Naive thymus-derived CD4-positive, alpha-beta T cell (primary cell): ENCODE data around the gene LARP6. TPM values are rescaled to one million over a fixed set of nuclear protein-coding genes. Genes with fewer than 3 reads are reported as not detected.
"Not testable (repeated sequence)": the region's sequence is repeated elsewhere in the genome, so short reads cannot be mapped to it uniquely, and the experiment has no call there.

Source experiments
- ATAC-seq: fragments of 150-1000 bp; cut with Tn5 transposase; 2 replicates; pipeline ENCODE4 v1.10.0; 2021; ENCODE audit warnings: mild to moderate bottlenecking, moderate library complexity
- CTCF ChIA-PET: fragments of 350-600 bp; sonication (Branson Sonifier 250); formaldehyde crosslinking; loops from one replicate; lab custom pipeline; 2021; ENCODE audit warnings: antibody characterized with exemption; lab: Charles Lee
- POLR2A ChIA-PET: fragments of 350-600 bp; sonication (Branson Sonifier 250); formaldehyde crosslinking; loops from one replicate; lab custom pipeline; 2021; ENCODE audit warnings: antibody characterized with exemption, inconsistent platforms; lab: Charles Lee
- DNase-seq, 9 donors: peaks; one replicate each; pipeline versions ENCODE4 v3.0.0 to v3.0.0-alpha.2; 2020 to 2022; ENCODE audit warnings: mixed read lengths in 1 of 9
- H3K27ac ChIP-seq: one replicate; pipeline ENCODE4 v1.7.0; 2013; ENCODE audit warnings: mild to moderate bottlenecking, low read depth, low read length, moderate library complexity
- H3K27me3 ChIP-seq, 2 donors: one replicate each; pipeline ENCODE4 v1.7.0; 2013; ENCODE audit warnings: low read length in 2 of 2, mild to moderate bottlenecking in 2 of 2, moderate library complexity in 2 of 2; ENCODE audit not compliant: control insufficient read depth in 2 of 2, insufficient read depth in 2 of 2
- H3K36me3 ChIP-seq, 3 experiments: 1 replicate in 2 of 3; 2 replicates in 1 of 3; pipeline ENCODE4 v1.7.0; 2013; ENCODE audit warnings: low read length in 3 of 3, mild to moderate bottlenecking in 3 of 3, moderate library complexity in 1 of 3; ENCODE audit not compliant: insufficient read depth in 3 of 3, control insufficient read depth in 2 of 3
- H3K4me1 ChIP-seq, 2 donors: one replicate each; pipeline ENCODE4 v1.7.0; 2013; ENCODE audit warnings: low read length in 2 of 2, mild to moderate bottlenecking in 2 of 2, moderate library complexity in 1 of 2; ENCODE audit not compliant: control insufficient read depth in 2 of 2, insufficient read depth in 2 of 2
- H3K4me3 ChIP-seq: 2 replicates; pipeline ENCODE4 v1.7.0; 2013; ENCODE audit warnings: mild to moderate bottlenecking, low read length
- H3K9me3 ChIP-seq, 3 experiments: 1 replicate in 2 of 3; 2 replicates in 1 of 3; pipeline ENCODE4 v1.7.0; 2013; ENCODE audit warnings: low read length in 3 of 3; ENCODE audit not compliant: control insufficient read depth in 2 of 3
- H3K27ac Mint-ChIP-seq, 9 donors: one replicate each; pipeline ENCODE4 v1.8.0; 2020 to 2022; ENCODE audit warnings: mixed read lengths in 9 of 9, mild to moderate bottlenecking in 8 of 9, moderate library complexity in 5 of 9, inconsistent platforms in 2 of 9
- H3K27me3 Mint-ChIP-seq, 5 donors: one replicate each; pipeline ENCODE4 v1.8.0; 2021 to 2022; ENCODE audit warnings: mixed read lengths in 5 of 5, mild to moderate bottlenecking in 1 of 5
- H3K36me3 Mint-ChIP-seq, 5 donors: one replicate each; pipeline ENCODE4 v1.8.0; 2020 to 2022; ENCODE audit warnings: mixed read lengths in 5 of 5, mild to moderate bottlenecking in 3 of 5, inconsistent platforms in 1 of 5
- H3K4me1 Mint-ChIP-seq, 7 donors: one replicate each; pipeline ENCODE4 v1.8.0; 2020 to 2022; ENCODE audit warnings: mixed read lengths in 7 of 7, mild to moderate bottlenecking in 3 of 7, inconsistent platforms in 1 of 7
- H3K4me3 Mint-ChIP-seq, 10 donors: one replicate each; pipeline ENCODE4 v1.8.0; 2020 to 2022; ENCODE audit warnings: mild to moderate bottlenecking in 10 of 10, mixed read lengths in 10 of 10, moderate library complexity in 6 of 10, inconsistent platforms in 2 of 10
- H3K9me3 Mint-ChIP-seq, 11 donors: one replicate each; pipeline ENCODE4 v1.8.0; 2020 to 2022; ENCODE audit warnings: mixed read lengths in 11 of 11, mild to moderate bottlenecking in 4 of 11, inconsistent platforms in 1 of 11, moderate library complexity in 1 of 11
- intact Hi-C, 2 donors: fragments of 100-400 bp; cut with micrococcal nuclease; formaldehyde crosslinking; loops; one replicate each; pipeline ENCODE4 v1.15.1; 2023
- polyA plus RNA-seq, 2 donors: library from polyadenylated mRNA; unstranded; fragments of 300-500 nt; fragmentation: Illumina TruSeq; gene quantifications; one replicate each; pipeline ENCODE4 v1.2.3, GENCODE V29; 2021
- total RNA-seq, 6 experiments: library from RNA in 5 of 6; stranded (reverse) in 5 of 6; gene quantifications; 1 replicate in 5 of 6; 2 replicates in 1 of 6; pipeline ENCODE4 v1.2.3 and lab custom pipeline; 2021 to 2026

Gene LARP6
- total and polyA plus RNA-seq, 7 experiments from 2014 or later = 0.09 to 0.50 (median 0.10) TPM; not detected in 4

DNA sequence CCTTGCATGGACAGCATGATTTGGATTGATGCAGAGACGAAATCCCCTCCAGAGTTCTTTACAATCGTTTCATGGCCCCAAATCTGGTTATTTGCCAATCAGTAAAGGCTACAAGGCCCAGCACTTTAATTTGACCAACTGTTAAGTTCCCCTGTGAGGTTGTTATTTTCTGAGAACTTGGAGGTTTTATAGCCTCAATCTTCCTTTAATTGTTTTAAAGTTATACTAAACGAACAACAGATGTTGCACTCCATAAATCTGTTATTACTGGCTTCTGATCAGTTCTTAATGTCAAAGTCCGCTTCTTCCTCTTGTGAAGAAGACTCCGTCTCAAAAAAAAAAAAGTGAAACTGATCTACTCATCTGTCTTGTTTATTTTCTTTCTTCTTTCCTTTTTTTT is 30.8 kb downstream of the LARP6 start:
- DNase-seq (no peak), ATAC-seq (no peak)
- H3K9me3 Mint-ChIP-seq = peaks cover 0 to 6% (median 0%) of the 10 kb centered on the region in 11 donors
- Histone ChIP-seq H3K27ac (no peak overlapping the region), H3K9me3 (no peaks in the 10 kb centered on the region), H3K4me3 (no peak overlapping the region), H3K27me3 (no peaks in the 10 kb centered on the region), H3K4me1 (no peaks in the 10 kb centered on the region), H3K36me3 (no peaks in the 10 kb centered on the region)
- no peaks in the 10 kb centered on the region for H3K36me3 Mint-ChIP-seq
- peaks cover 2 to 28% (median 14%) of the 10 kb centered on the region in 5 donors for H3K27me3 Mint-ChIP-seq
- intact Hi-C loops = no loop called here
- peaks cover 0 to 8% (median 0%) of the 10 kb centered on the region in 7 donors for H3K4me1 Mint-ChIP-seq
- CTCF ChIA-PET = interaction anchor here (1.1 kb wide), 1 partner anchor 11 kb away, joined by 3 read pairs; no protein-coding TSS in a partner anchor
- POLR2A ChIA-PET = interaction anchor here (0.6 kb wide), 1 partner anchor 100 kb away, joined by 5 read pairs; no protein-coding TSS in a partner anchor
- H3K27ac Mint-ChIP-seq = no peak overlapping the region
- H3K4me3 Mint-ChIP-seq = no peak overlapping the region

GRCh38 chr15:70820214-70820613 is 33.7 kb downstream of the LARP6 start:
- intact Hi-C loops = no loop called here
- H3K9me3 ChIP-seq = no peaks in the 10 kb centered on the region
- no peaks in the 10 kb centered on the region for H3K27me3 ChIP-seq
- H3K27ac ChIP-seq = no peak overlapping the region
- no peak overlapping the region for H3K27ac Mint-ChIP-seq
- H3K4me1 Mint-ChIP-seq = peaks cover 0 to 1% (median 0%) of the 10 kb centered on the region in 7 donors
- no peak for ATAC-seq
- no peaks in the 10 kb centered on the region for H3K4me1 ChIP-seq
- ChIA-PET CTCF (no interaction called here), POLR2A (no interaction called here)
- H3K36me3 ChIP-seq = no peaks in the 10 kb centered on the region
- H3K27me3 Mint-ChIP-seq = peaks cover 0 to 12% (median 5%) of the 10 kb centered on the region in 5 donors
- no peak for DNase-seq
- no peaks in the 10 kb centered on the region for H3K36me3 Mint-ChIP-seq
- H3K9me3 Mint-ChIP-seq = peaks cover 0 to 6% (median 0%) of the 10 kb centered on the region in 11 donors
- no peak overlapping the region for H3K4me3 Mint-ChIP-seq
- no peak overlapping the region for H3K4me3 ChIP-seq

DNA sequence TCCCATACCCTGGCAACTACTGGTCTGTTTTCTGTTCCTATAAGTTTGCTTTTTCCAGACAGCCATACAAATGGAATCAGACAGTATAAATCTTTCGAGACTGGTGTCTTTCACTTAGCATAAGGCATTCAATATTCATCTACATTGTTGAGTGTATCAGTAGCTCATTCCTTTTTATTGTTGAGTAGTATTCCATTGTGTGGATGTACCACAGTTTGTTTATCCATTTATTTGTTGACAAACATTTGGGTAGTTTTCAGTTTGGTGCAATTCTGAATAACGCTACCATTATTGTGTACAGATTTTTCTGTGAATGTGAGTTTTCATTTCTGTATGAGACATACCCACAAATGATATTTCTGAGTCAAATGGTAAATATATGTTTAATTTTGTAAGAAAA is 35.4 kb downstream of the LARP6 start:
- peaks cover 0 to 6% (median 0%) of the 10 kb centered on the region in 11 donors for H3K9me3 Mint-ChIP-seq
- Histone ChIP-seq H3K9me3 (no peaks in the 10 kb centered on the region), H3K36me3 (no peaks in the 10 kb centered on the region), H3K4me3 (no peak overlapping the region), H3K27ac (no peak overlapping the region), H3K4me1 (no peaks in the 10 kb centered on the region), H3K27me3 (no peaks in the 10 kb centered on the region)
- ChIA-PET POLR2A (no interaction called here), CTCF (no interaction called here)
- DNase-seq (no peak), ATAC-seq (no peak)
- no peak overlapping the region for H3K4me3 Mint-ChIP-seq
- peaks cover 0 to 4% (median 0%) of the 10 kb centered on the region in 5 donors for H3K27me3 Mint-ChIP-seq
- H3K36me3 Mint-ChIP-seq = no peaks in the 10 kb centered on the region
- intact Hi-C loops = no loop called here
- H3K4me1 Mint-ChIP-seq = no peaks in the 10 kb centered on the region
- H3K27ac Mint-ChIP-seq = no peak overlapping the region

DNA sequence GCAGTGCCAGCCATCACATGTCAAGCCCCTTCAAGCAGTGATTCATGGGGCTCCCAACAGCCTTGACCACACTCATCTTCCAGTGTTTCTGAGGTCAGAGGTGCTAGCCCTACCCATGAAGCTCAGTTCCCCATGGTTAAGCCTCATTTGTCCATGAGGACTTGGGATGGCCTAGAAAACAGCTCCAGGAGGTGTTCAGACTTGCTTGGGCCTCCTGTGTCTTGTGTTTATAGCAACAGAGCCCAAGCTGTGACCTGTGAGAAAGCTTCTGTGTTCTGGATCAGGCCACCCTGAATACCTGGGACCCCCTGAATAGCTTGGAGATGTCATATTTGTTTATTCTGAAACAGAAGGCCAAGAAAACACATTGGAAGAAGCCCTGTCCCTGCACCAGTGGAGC is 36.7 kb downstream of the LARP6 start:
- H3K27ac ChIP-seq = no peak overlapping the region
- H3K27me3 Mint-ChIP-seq = peaks cover 0 to 2% (median 0%) of the 10 kb centered on the region in 5 donors
- H3K27me3 ChIP-seq = no peaks in the 10 kb centered on the region
- no peak overlapping the region for H3K4me3 ChIP-seq
- H3K4me1 Mint-ChIP-seq = peaks cover 0 to under 1% (median 0%) of the 10 kb centered on the region in 7 donors
- no peaks in the 10 kb centered on the region for H3K36me3 Mint-ChIP-seq
- no peak overlapping the region for H3K4me3 Mint-ChIP-seq
- CTCF ChIA-PET = no interaction called here
- H3K9me3 Mint-ChIP-seq = peaks cover 0 to 7% (median 0%) of the 10 kb centered on the region in 11 donors
- ATAC-seq (no peak), DNase-seq (no peak)
- no peaks in the 10 kb centered on the region for H3K36me3 ChIP-seq
- intact Hi-C loops = no loop called here
- H3K9me3 ChIP-seq = no peaks in the 10 kb centered on the region
- H3K27ac Mint-ChIP-seq = no peak overlapping the region
- no peaks in the 10 kb centered on the region for H3K4me1 ChIP-seq
- POLR2A ChIA-PET = no interaction called here

DNA sequence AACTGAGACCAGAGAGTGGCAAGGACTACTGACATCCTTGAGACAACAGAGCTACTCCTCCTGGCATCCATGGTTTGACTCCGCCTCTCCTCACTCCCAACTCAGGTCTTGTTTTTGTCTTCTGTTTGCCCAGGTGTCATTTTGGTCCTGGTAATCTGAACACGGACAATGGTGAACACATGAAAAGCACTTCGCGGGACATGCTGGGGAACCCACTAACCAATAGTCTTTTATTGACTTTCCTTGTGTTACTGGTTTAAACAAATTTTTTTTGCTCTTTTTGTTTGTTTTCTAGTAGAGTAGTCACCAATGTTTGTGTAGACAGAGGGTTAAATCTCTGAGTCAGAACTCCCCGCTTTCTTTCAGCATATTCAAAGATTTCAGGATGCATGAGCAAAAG is 38.4 kb downstream of the LARP6 start:
- DNase-seq = no peak
- Mint-ChIP-seq H3K4me3 (no peak overlapping the region), H3K36me3 (no peaks in the 10 kb centered on the region), H3K9me3 (peaks cover 0 to 4% (median 0%) of the 10 kb centered on the region in 11 donors), H3K4me1 (peaks cover 0 to 5% (median 4%) of the 10 kb centered on the region in 7 donors), H3K27ac (no peak overlapping the region), H3K27me3 (peaks cover 0 to 6% (median 1%) of the 10 kb centered on the region in 5 donors)
- no peaks in the 10 kb centered on the region for H3K9me3 ChIP-seq
- no peaks in the 10 kb centered on the region for H3K27me3 ChIP-seq
- H3K36me3 ChIP-seq = no peaks in the 10 kb centered on the region
- ATAC-seq = no peak
- ChIA-PET CTCF (interaction anchor here (1.6 kb wide), 1 partner anchor 10 kb away, joined by 6 read pairs; no protein-coding TSS in a partner anchor), POLR2A (no interaction called here)
- intact Hi-C loops = no loop called here
- no peak overlapping the region for H3K4me3 ChIP-seq
- no peaks in the 10 kb centered on the region for H3K4me1 ChIP-seq
- H3K27ac ChIP-seq = no peak overlapping the region

- H3K36me3 ChIP-seq, H3K9me3 ChIP-seq, intact Hi-C loops, H3K27me3 ChIP-seq, ATAC-seq, H3K4me1 ChIP-seq, H3K27ac ChIP-seq, H3K27ac Mint-ChIP-seq, H3K27me3 Mint-ChIP-seq, POLR2A ChIA-PET, H3K4me1 Mint-ChIP-seq, H3K4me3 ChIP-seq, H3K36me3 Mint-ChIP-seq, DNase-seq, H3K4me3 Mint-ChIP-seq, H3K9me3 Mint-ChIP-seq: not testable (repeated sequence)
- CTCF ChIA-PET = interaction anchor here (0.6 to 1.6 kb wide), 2 partner anchors 11 to 142 kb away, joined by 3 to 6 read pairs; no protein-coding TSS in a partner anchor
Measured at GRCh38 chr15:70815011-70815410, 38.9 kb downstream of the LARP6 start.

DNA sequence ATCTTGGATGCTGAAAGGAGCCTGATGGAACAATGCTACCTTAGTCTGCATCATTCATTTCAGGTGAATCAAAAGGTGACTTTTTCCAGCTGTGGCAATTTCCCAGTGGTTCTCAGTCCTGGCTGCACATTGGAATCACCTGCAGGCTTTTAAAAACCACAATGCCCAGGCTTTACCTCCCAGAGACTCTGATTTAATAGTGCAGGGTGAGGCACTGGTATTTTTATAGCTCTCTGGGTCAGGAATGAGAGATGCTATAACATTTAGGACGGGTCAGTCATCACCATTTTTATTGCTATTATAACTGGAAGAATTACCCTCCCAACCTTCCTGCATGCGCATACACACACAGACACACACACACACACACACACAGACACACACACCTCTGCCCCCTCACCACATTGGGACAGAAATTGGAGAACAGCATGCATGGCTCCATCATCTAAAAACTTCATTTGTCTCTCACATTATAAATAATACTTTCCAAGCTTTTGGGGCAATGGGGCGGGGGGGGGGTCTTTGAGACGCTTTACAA is 41.1 kb downstream of the LARP6 start:
- Mint-ChIP-seq H3K9me3 (peaks cover 0 to 1% (median 0%) of the 10 kb centered on the region in 11 donors), H3K4me1 (peaks cover 0 to 5% (median 4%) of the 10 kb centered on the region in 7 donors), H3K27ac (no peak overlapping the region), H3K4me3 (no peak overlapping the region), H3K36me3 (no peaks in the 10 kb centered on the region), H3K27me3 (peaks cover 0 to 11% (median 6%) of the 10 kb centered on the region in 5 donors)
- Histone ChIP-seq H3K4me1 (no peaks in the 10 kb centered on the region), H3K27ac (no peak overlapping the region), H3K9me3 (no peaks in the 10 kb centered on the region), H3K4me3 (no peak overlapping the region), H3K27me3 (no peaks in the 10 kb centered on the region), H3K36me3 (no peaks in the 10 kb centered on the region)
- intact Hi-C loops = loop anchor here (1.0 to 5.0 kb wide), 5 partner anchors 134 to 1338 kb away; no protein-coding TSS in a partner anchor
- DNase-seq = no peak
- POLR2A ChIA-PET = no interaction called here
- ATAC-seq = no peak
- CTCF ChIA-PET = interaction anchor here (0.5 to 2.0 kb wide), 6 partner anchors 10 to 1338 kb away, joined by 3 to 6 read pairs (median 3); no protein-coding TSS in a partner anchor
